PC-9 (cell line): ENCODE data around the gene PYCR2.
"Not testable (repeated sequence)": the region's sequence is repeated elsewhere in the genome, so short reads cannot be mapped to it uniquely, and the experiment has no call there.

Experiments used
- CTCF ChIP-seq: fragments of 200-600 bp; sonication (generic); conservative IDR thresholded peaks from 2 replicates; pipeline ENCODE4 v1.6.1; 2017; ENCODE audit warnings: mixed run types, antibody characterized with exemption, mild to moderate bottlenecking, moderate library complexity
- EZH2 ChIP-seq: fragments of 200-600 bp; sonication (generic); IDR thresholded peaks from 2 replicates; pipeline ENCODE4 v1.8.0; 2017; ENCODE audit warnings: antibody characterized with exemption, low read depth

- not testable (repeated sequence) for TF ChIP-seq CTCF, EZH2
Observed at GRCh38 chr1:225929462-225929861, 5.4 kb upstream of the PYCR2 start.
